ENCODE data around the gene SORCS2. TPM values are rescaled to one million over a fixed set of nuclear protein-coding genes. Genes with fewer than 3 reads are reported as not detected.

The SORCS2 gene
- total RNA-seq, 1 experiment from 2014 or later: 0.15 TPM

- ATAC-seq (peak; percentile 37; the same call in 1 of the 2 replicates), DNase-seq (ENCODE audit: low read depth, low spot score) (no peak)
- H3K36me3 ChIP-seq (ENCODE audit: control insufficient read depth, insufficient read depth, low read length): no peaks in the 10 kb centered on the region
- no TSS peak for BruUV-seq (replicated peaks)
- in situ Hi-C loops (cut with HindIII; ENCODE audit: low pct_unique_long_range_greater_than_20kb, low sequenced_read_pairs) (no loop called here), intact Hi-C loops (cut with micrococcal nuclease; ENCODE audit: unreplicated experiment) (no loop called here)
- H3K4me1 ChIP-seq (ENCODE audit: control insufficient read depth, insufficient read depth, low read length): no peaks in the 10 kb centered on the region
- H3K4me3 ChIP-seq (ENCODE audit: low read depth in 2 of 2, low read length in 2 of 2): no peak overlapping the region
- POLR2A ChIA-PET: interaction anchor here (0.6 kb wide), 1 partner anchor 219 kb away, joined by 4 read pairs; no protein-coding TSS in a partner anchor
- CTCF ChIA-PET: no interaction called here
- H3K9me3 ChIP-seq (ENCODE audit: control insufficient read depth, insufficient read depth, low read depth, low read length): no peaks in the 10 kb centered on the region
- no peaks in the 10 kb centered on the region for H3K27me3 ChIP-seq (ENCODE audit: control insufficient read depth, insufficient read depth, low read length)
- TF ChIP-seq TCF7L2 (IDR thresholded peaks at IDR 0.05; ENCODE audit: low read depth, low read length) (no peak), REST (IDR thresholded peaks at IDR 0.05; ENCODE audit: insufficient read depth in 1 of 2, low read depth in 2 of 2, low read length in 1 of 2) (no peak), POLR2AphosphoS5 (IDR thresholded peaks at IDR 0.05; ENCODE audit: low read depth, low read length) (no peak), SIN3A (IDR thresholded peaks at IDR 0.05; ENCODE audit: borderline replicate concordance, insufficient read depth, low read depth, low read length) (no peak)
- TF ChIP-seq, protein P1, sequence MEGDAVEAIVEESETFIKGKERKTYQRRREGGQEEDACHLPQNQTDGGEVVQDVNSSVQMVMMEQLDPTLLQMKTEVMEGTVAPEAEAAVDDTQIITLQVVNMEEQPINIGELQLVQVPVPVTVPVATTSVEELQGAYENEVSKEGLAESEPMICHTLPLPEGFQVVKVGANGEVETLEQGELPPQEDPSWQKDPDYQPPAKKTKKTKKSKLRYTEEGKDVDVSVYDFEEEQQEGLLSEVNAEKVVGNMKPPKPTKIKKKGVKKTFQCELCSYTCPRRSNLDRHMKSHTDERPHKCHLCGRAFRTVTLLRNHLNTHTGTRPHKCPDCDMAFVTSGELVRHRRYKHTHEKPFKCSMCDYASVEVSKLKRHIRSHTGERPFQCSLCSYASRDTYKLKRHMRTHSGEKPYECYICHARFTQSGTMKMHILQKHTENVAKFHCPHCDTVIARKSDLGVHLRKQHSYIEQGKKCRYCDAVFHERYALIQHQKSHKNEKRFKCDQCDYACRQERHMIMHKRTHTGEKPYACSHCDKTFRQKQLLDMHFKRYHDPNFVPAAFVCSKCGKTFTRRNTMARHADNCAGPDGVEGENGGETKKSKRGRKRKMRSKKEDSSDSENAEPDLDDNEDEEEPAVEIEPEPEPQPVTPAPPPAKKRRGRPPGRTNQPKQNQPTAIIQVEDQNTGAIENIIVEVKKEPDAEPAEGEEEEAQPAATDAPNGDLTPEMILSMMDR (IDR thresholded peaks at IDR 0.05): no peak
- H3K27ac ChIP-seq (ENCODE audit: low read length): no peak overlapping the region
These were observed 542.4 kb downstream of the SORCS2 start for GRCh38 chr4:7734651-7735260.

- Histone ChIP-seq H3K9me3 (ENCODE audit: control insufficient read depth, insufficient read depth, low read depth, low read length) (no peaks in the 10 kb centered on the region), H3K4me3 (ENCODE audit: low read depth in 2 of 2, low read length in 2 of 2) (no peak overlapping the region), H3K27ac (ENCODE audit: low read length) (no peak overlapping the region), H3K4me1 (ENCODE audit: control insufficient read depth, insufficient read depth, low read length) (no peaks in the 10 kb centered on the region), H3K36me3 (ENCODE audit: control insufficient read depth, insufficient read depth, low read length) (no peaks in the 10 kb centered on the region), H3K27me3 (ENCODE audit: control insufficient read depth, insufficient read depth, low read length) (no peaks in the 10 kb centered on the region)
- DNase-seq (ENCODE audit: low read depth, low spot score): no peak
- ChIA-PET CTCF (no interaction called here), POLR2A (no interaction called here)
- intact Hi-C loops (cut with micrococcal nuclease; ENCODE audit: unreplicated experiment) (no loop called here), in situ Hi-C loops (cut with HindIII; ENCODE audit: low pct_unique_long_range_greater_than_20kb, low sequenced_read_pairs) (no loop called here)
- ATAC-seq: no peak
- no peak for TF ChIP-seq SIN3A (IDR thresholded peaks at IDR 0.05; ENCODE audit: borderline replicate concordance, insufficient read depth, low read depth, low read length)
- TF ChIP-seq POLR2AphosphoS5 (IDR thresholded peaks at IDR 0.05; ENCODE audit: low read depth, low read length): no peak
- TF ChIP-seq, protein P1 (IDR thresholded peaks at IDR 0.05): no peak
- TF ChIP-seq REST (IDR thresholded peaks at IDR 0.05; ENCODE audit: insufficient read depth in 1 of 2, low read depth in 2 of 2, low read length in 1 of 2): no peak
- TF ChIP-seq TCF7L2 (IDR thresholded peaks at IDR 0.05; ENCODE audit: low read depth, low read length): no peak
- BruUV-seq (replicated peaks): no TSS peak
These were observed 543.1 kb downstream of the SORCS2 start for GRCh38 chr4:7735395-7735794.

All from Panc1 (cell line).